ENCODE results near the gene FNDC8. TPM values are rescaled to one million over a fixed set of nuclear protein-coding genes. Genes with fewer than 3 reads are reported as not detected.
A peak's percentile ranks its signal among the peaks of the same experiment; 100 is the strongest.

Gene FNDC8
- polyA plus RNA-seq, 3 donors, result not detected

GRCh38 chr17:35155246-35155645, 33.8 kb downstream of the FNDC8 start:
- WGBS (ENCODE audit: insufficient coverage), result 90% methylated on average over 3 of the region's 7 CpGs
- Mint-ChIP-seq H3K4me3 (no peak overlapping the region), H3K27me3 (ENCODE audit: low read depth in 3 of 3) (peaks cover 2 to 9% (median 8%) of the 10 kb centered on the region in 3 donors), H3K27ac (peak overlapping the region in 1 of 7 donors; percentile 37), H3K36me3 (no peaks in the 10 kb centered on the region), H3K9me3 (peaks cover 0 to 3% (median 0%) of the 10 kb centered on the region in 7 donors), H3K4me1 (peaks cover 4% of the 10 kb centered on the region)
- Histone ChIP-seq H3K9ac (ENCODE audit: insufficient read depth, low read length, poor library complexity, severe bottlenecking) (no peak overlapping the region), H3K27me3 (ENCODE audit: control insufficient read depth in 2 of 2, insufficient read depth in 2 of 2, low read length in 2 of 2) (no peaks in the 10 kb centered on the region), H3K4me1 (ENCODE audit: control insufficient read depth in 1 of 2, insufficient read depth in 2 of 2, low read length in 2 of 2) (no peaks in the 10 kb centered on the region), H4K20me1 (ENCODE audit: insufficient read depth, low read length) (no peaks in the 10 kb centered on the region), H2AFZ (ENCODE audit: insufficient read depth, low read depth, low read length, poor library complexity, severe bottlenecking) (no peak overlapping the region), H3K4me2 (replicated peaks; ENCODE audit: extremely low read depth, low read length, poor library complexity, severe bottlenecking) (no peak overlapping the region), H3K9me3 (replicated peaks in 1 of 2; ENCODE audit: control insufficient read depth in 1 of 2, insufficient read depth in 1 of 2, low read length in 2 of 2) (no peaks in the 10 kb centered on the region), H3K79me2 (ENCODE audit: insufficient read depth, low read length) (no peaks in the 10 kb centered on the region), H3K36me3 (replicated peaks in 1 of 2; ENCODE audit: control insufficient read depth in 1 of 2, insufficient read depth in 2 of 2, low read length in 2 of 2) (no peaks in the 10 kb centered on the region), H3K27ac (ENCODE audit: low read depth in 1 of 2, low read length in 2 of 2) (no peak overlapping the region), H3K4me3 (replicated peaks in 1 of 3; ENCODE audit: low read depth in 2 of 3, low read length in 3 of 3) (no peak overlapping the region)
- intact Hi-C loops (cut with micrococcal nuclease), result no loop called here
- DNase-seq, result no peak
- no peak for TF ChIP-seq CTCF (IDR thresholded peaks at IDR 0.05)

GRCh38 chr17:35159940-35160339, 38.5 kb downstream of the FNDC8 start:
- Histone ChIP-seq H3K4me2 (replicated peaks; ENCODE audit: extremely low read depth, low read length, poor library complexity, severe bottlenecking) (no peak overlapping the region), H3K4me3 (replicated peaks in 1 of 3; ENCODE audit: low read depth in 2 of 3, low read length in 3 of 3) (no peak overlapping the region), H3K27ac (ENCODE audit: low read depth in 1 of 2, low read length in 2 of 2) (no peak overlapping the region), H4K20me1 (ENCODE audit: insufficient read depth, low read length) (no peaks in the 10 kb centered on the region), H3K79me2 (ENCODE audit: insufficient read depth, low read length) (no peaks in the 10 kb centered on the region), H3K9me3 (replicated peaks in 1 of 2; ENCODE audit: control insufficient read depth in 1 of 2, insufficient read depth in 1 of 2, low read length in 2 of 2) (no peaks in the 10 kb centered on the region), H3K36me3 (replicated peaks in 1 of 2; ENCODE audit: control insufficient read depth in 1 of 2, insufficient read depth in 2 of 2, low read length in 2 of 2) (no peaks in the 10 kb centered on the region), H3K4me1 (ENCODE audit: control insufficient read depth in 1 of 2, insufficient read depth in 2 of 2, low read length in 2 of 2) (peaks cover 4 to 8% of the 10 kb centered on the region in 2 donors), H3K27me3 (ENCODE audit: control insufficient read depth in 2 of 2, insufficient read depth in 2 of 2, low read length in 2 of 2) (no peaks in the 10 kb centered on the region), H2AFZ (ENCODE audit: insufficient read depth, low read depth, low read length, poor library complexity, severe bottlenecking) (no peak overlapping the region), H3K9ac (ENCODE audit: insufficient read depth, low read length, poor library complexity, severe bottlenecking) (no peak overlapping the region)
- peaks cover 3 to 8% (median 7%) of the 10 kb centered on the region in 3 donors for H3K27me3 Mint-ChIP-seq (ENCODE audit: low read depth in 3 of 3)
- DNase-seq, result no peak
- WGBS (ENCODE audit: insufficient coverage), result 30% methylated on average over 2 of the region's 2 CpGs
- H3K27ac Mint-ChIP-seq, result no peak overlapping the region
- no peak for TF ChIP-seq CTCF (IDR thresholded peaks at IDR 0.05)
- peaks cover 0 to 2% (median 0%) of the 10 kb centered on the region in 7 donors for H3K9me3 Mint-ChIP-seq
- intact Hi-C loops (cut with micrococcal nuclease), result loop anchor here in 1 of 2 donors (10.0 kb wide), 1 partner anchor 585 kb away; no protein-coding TSS in a partner anchor
- no peak overlapping the region for H3K4me3 Mint-ChIP-seq
- H3K4me1 Mint-ChIP-seq, result peaks cover 13% of the 10 kb centered on the region
- no peaks in the 10 kb centered on the region for H3K36me3 Mint-ChIP-seq

All from CD14-positive monocyte (primary cell).